K562 (cell line): ENCODE data around the gene SCAPER. TPM values are rescaled to one million over a fixed set of nuclear protein-coding genes. Genes with fewer than 3 reads are reported as not detected.

Experiments
- ATAC-seq: fragments of 200-7000 bp; cut with Tn5 transposase; 3 replicates; pipeline ENCODE4 v1.9.1; 2020; ENCODE audit warnings: moderate library complexity
- BruUV-seq: library from RNA; stranded (reverse); fragments of 400-500 nt; replicated peaks from 2 replicates; lab custom pipeline; 2021; lab: Mats Ljungman, UMichigan
- CTCF ChIA-PET: fragments of 300-600 bp; formaldehyde crosslinking; extraction: SDS; loops from one replicate; lab custom pipeline; 2021; ENCODE audit warnings: low intra/inter-chr PET ratio; lab: Yijun Ruan, JAX
- POLR2A ChIA-PET: fragments of 300-600, 350-650 bp; sonication (Branson Sonifier 250); formaldehyde crosslinking; extraction: SDS; loops from one replicate; lab custom pipeline; 2021; ENCODE audit warnings: antibody characterized with exemption, inconsistent platforms; lab: Yijun Ruan, JAX
- DNase-seq, 4 experiments: peaks; one replicate each; pipeline versions ENCODE4 v3.0.0 to v3.0.0-alpha.2; 2011 to 2018; ENCODE audit warnings: low spot score in 3 of 4, mixed read lengths in 3 of 4; ENCODE audit errors: extremely low read depth in 1 of 4
- FAIRE-seq: peaks from 2 replicates; lab custom pipeline; 2011; peaks lifted over from hg19 to GRCh38; lab: Jason Lieb, UNC
- H2AFZ ChIP-seq: 2 replicates; pipeline ENCODE4 v1.6.0; 2011; ENCODE audit warnings: low read depth, low read length, control low read depth, inconsistent platforms
- H3K27ac ChIP-seq: fragments of 200-600 bp; 3 replicates; pipeline ENCODE4 v1.8.0; 2011; ENCODE audit warnings: low read depth, mild to moderate bottlenecking, control low read depth, inconsistent platforms, low read length, moderate library complexity, mixed read lengths; ENCODE audit errors: extremely low read depth
- H3K27me3 ChIP-seq, 2 experiments: fragments of 300-600 bp in 1 of 2; 2 replicates in 1 of 2; 3 replicates in 1 of 2; pipeline versions ENCODE4 v1.6.0 to v1.8.0; 2011; ENCODE audit warnings: inconsistent platforms in 2 of 2, low read length in 2 of 2, mild to moderate bottlenecking in 1 of 2, mixed read lengths in 1 of 2, moderate library complexity in 1 of 2; ENCODE audit not compliant: control insufficient read depth in 2 of 2, insufficient read depth in 2 of 2
- H3K36me3 ChIP-seq: fragments of 300-600 bp; 3 replicates; pipeline ENCODE4 v1.8.0; 2011; ENCODE audit warnings: mild to moderate bottlenecking, low read length, inconsistent platforms; ENCODE audit not compliant: control insufficient read depth, insufficient read depth
- H3K4me1 ChIP-seq, 2 experiments: fragments of 200-600 bp in 1 of 2; replicated peaks in 1 of 2; 2 replicates in 1 of 2; 3 replicates in 1 of 2; pipeline versions ENCODE4 v1.5.1 to v1.8.0; 2011; ENCODE audit warnings: inconsistent platforms in 2 of 2, low read length in 2 of 2, mild to moderate bottlenecking in 1 of 2, mixed read lengths in 1 of 2, moderate library complexity in 1 of 2; ENCODE audit not compliant: control insufficient read depth in 2 of 2, insufficient read depth in 2 of 2
- H3K4me2 ChIP-seq: 2 replicates; pipeline ENCODE4 v1.6.1; 2011; ENCODE audit warnings: low read length, control low read depth, inconsistent platforms, mixed read lengths; ENCODE audit not compliant: insufficient read depth
- H3K4me3 ChIP-seq: fragments of 200-600 bp; sonication (generic), shearing (Covaris generic); 2 replicates; pipeline ENCODE4 v1.5.1; 2016; ENCODE audit warnings: control low read depth, inconsistent platforms
- H3K79me2 ChIP-seq: fragments of 200-600 bp; 3 replicates; pipeline ENCODE4 v1.8.0; 2011; ENCODE audit warnings: low read length, inconsistent platforms; ENCODE audit not compliant: control insufficient read depth, insufficient read depth
- H3K9ac ChIP-seq, 2 experiments: 2 replicates each; pipeline versions ENCODE4 v1.6.0 to v1.6.1; 2011; ENCODE audit warnings: low read depth in 2 of 2, low read length in 2 of 2, control low read depth in 1 of 2, inconsistent platforms in 1 of 2, mild to moderate bottlenecking in 1 of 2, mixed read lengths in 1 of 2; ENCODE audit not compliant: insufficient read depth in 1 of 2
- H3K9me1 ChIP-seq: one replicate; pipeline ENCODE4 v1.6.0; 2011; ENCODE audit warnings: inconsistent platforms, mild to moderate bottlenecking, low read length, moderate library complexity; ENCODE audit not compliant: control insufficient read depth, insufficient read depth
- H3K9me3 ChIP-seq: replicated peaks from 2 replicates; pipeline ENCODE4 v1.5.1; 2011; ENCODE audit warnings: low read depth, low read length, inconsistent platforms; ENCODE audit not compliant: control insufficient read depth, insufficient read depth
- H4K20me1 ChIP-seq: replicated peaks from 2 replicates; pipeline ENCODE4 v1.6.1; 2011; ENCODE audit warnings: low read length, inconsistent platforms, mixed read lengths; ENCODE audit not compliant: control insufficient read depth, insufficient read depth
- MXI1 ChIP-seq: IDR thresholded peaks from 2 replicates; pipeline ENCODE4 v1.6.1; 2011; ENCODE audit warnings: low read depth, mild to moderate bottlenecking, improper control_type of control experiment, low read length
- NFRKB ChIP-seq: fragments of 450-650 bp; IDR thresholded peaks from 2 replicates; pipeline ENCODE4 v1.6.1; 2016; ENCODE audit warnings: low read depth
- PRMT5 ChIP-seq: sonication (generic); formaldehyde crosslinking; IDR thresholded peaks from 2 replicates; pipeline ENCODE4 v1.5.0; 2020; ENCODE audit warnings: missing genetic modification reagents
- ZFX ChIP-seq: sonication (generic); formaldehyde crosslinking; IDR thresholded peaks from 2 replicates; pipeline ENCODE4 v1.8.0; 2022; ENCODE audit warnings: mild to moderate bottlenecking, missing genetic modification reagents, moderate library complexity
- ZNF445 ChIP-seq: fragments of 250-450 bp; sonication (Bioruptor Pico); IDR thresholded peaks from 2 replicates; pipeline ENCODE4 v1.4.0; 2020; ENCODE audit warnings: low read depth, mild to moderate bottlenecking, moderate library complexity
- WGBS: fragments of 100-300 bp; shearing (Covaris generic); methylation state at CpG from one replicate; pipeline ENCODE4 v1.1.6; 2016; ENCODE audit warnings: low coverage, mixed read lengths; ENCODE audit not compliant: insufficient coverage; ENCODE audit errors: missing lambda C conversion rate; 5-methylcytosine and 5-hydroxymethylcytosine counted together
- in situ Hi-C: fragments of 300-500 bp; cut with MboI; formaldehyde crosslinking; loops from 4 replicates; pipeline ENCODE4 v1.15.0; 2018; ENCODE audit warnings: inconsistent platforms, mixed read lengths
- intact Hi-C: fragments of 100-400 bp; cut with micrococcal nuclease; formaldehyde crosslinking; loops from 2 replicates; pipeline ENCODE4 v1.14.2; 2022
- polyA plus RNA-seq, 8 experiments: library from polyadenylated mRNA; depleted of rRNA in 4 of 8; stranded (reverse) in 5 of 8; unstranded in 3 of 8; fragments of >200 nt; fragmentation: Nextera tagmentation in 2 of 8; fragmentation: Illumina TruSeq in 1 of 8; extraction: Ambion mirVana in 2 of 8; extraction: Trizol in 1 of 8; gene quantifications; 2 replicates each; pipeline versions ENCODE4 v1.2.1 to v1.2.3, GENCODE V29; 2011 to 2014; ENCODE audit warnings: inconsistent platforms in 1 of 8, missing spikeins in 1 of 8
- total RNA-seq, 7 experiments: library from RNA; depleted of rRNA in 6 of 7; stranded (reverse); fragments of >200 nt in 6 of 7; fragmentation: Illumina TruSeq in 2 of 7; extraction: Trizol in 2 of 7; gene quantifications; 2 replicates each; pipeline versions ENCODE4 v1.2.1 to v1.2.3, GENCODE V29; 2011 to 2021; ENCODE audit warnings: low replicate concordance in 1 of 7
- TF ChIP-seq, protein P1 (sequence below): fragments of 150-350 bp; IDR thresholded peaks from 2 replicates; pipeline ENCODE4 v1.6.1; 2014; ENCODE audit warnings: low read depth, mild to moderate bottlenecking, low read length, borderline replicate concordance
- TF ChIP-seq, protein P2 (sequence below): sonication (generic); formaldehyde crosslinking; IDR thresholded peaks from 2 replicates; pipeline ENCODE4 v1.9.0; 2022; ENCODE audit warnings: mild to moderate bottlenecking, missing genetic modification reagents
- TF ChIP-seq, protein P3 (sequence below): fragments of 200-800 bp; sonication (Bioruptor generic); IDR thresholded peaks from 2 replicates; pipeline ENCODE4 v1.6.1; 2017; ENCODE audit warnings: missing genetic modification characterization, missing compliant biosample characterization
- TF ChIP-seq, protein P4 (sequence below): fragments of 250-450 bp; sonication (Bioruptor Pico); IDR thresholded peaks from 2 replicates; pipeline ENCODE4 v1.8.0; 2021; ENCODE audit warnings: mild to moderate bottlenecking, moderate library complexity

Gene SCAPER
- total and polyA plus RNA-seq, 9 of the 15 experiments (the other 6 are each of a cell fraction or from before 2014, with no cell fraction given): 1.3 to 5.7 (median 3.2) TPM

DNA sequence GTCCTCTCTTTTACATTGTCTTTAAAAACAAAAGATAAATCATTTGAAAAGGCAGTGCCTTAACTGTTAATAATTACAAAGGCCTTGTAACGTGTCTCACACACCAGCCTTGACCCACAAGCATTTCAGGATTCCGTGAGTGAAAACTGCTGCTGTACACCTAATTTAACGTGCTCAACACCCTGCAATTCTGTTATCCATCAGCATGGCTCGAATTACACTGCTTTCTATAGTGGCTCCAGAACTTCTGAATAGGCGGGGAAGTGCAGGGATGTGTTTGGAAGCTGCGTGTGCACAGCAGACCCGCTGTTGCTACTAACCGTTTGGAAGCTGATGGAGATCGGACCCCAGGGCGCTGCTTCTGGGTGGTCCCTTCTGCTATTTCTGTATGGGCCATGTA is 584.0 kb downstream of the SCAPER start:
- 60% methylated on average over 10 of the region's 10 CpGs for WGBS
- Histone ChIP-seq H3K9me1 (no peaks in the 10 kb centered on the region), H3K27me3 (peaks cover 0 to 2% of the 10 kb centered on the region in 2 experiments; a peak in 1 of 5 replicates), H3K4me2 (no peak overlapping the region), H3K27ac (no peak overlapping the region), H3K9ac (no peak overlapping the region), H3K9me3 (no peaks in the 10 kb centered on the region), H4K20me1 (no peaks in the 10 kb centered on the region), H3K79me2 (no peaks in the 10 kb centered on the region), H3K4me3 (no peak overlapping the region), H3K36me3 (no peaks in the 10 kb centered on the region), H3K4me1 (peaks cover 0 to 5% of the 10 kb centered on the region in 2 experiments; a peak in 3 of 5 replicates), H2AFZ (no peak overlapping the region)
- ATAC-seq (no peak), DNase-seq (no peak), FAIRE-seq (no peak)
- TF ChIP-seq, protein P1, sequence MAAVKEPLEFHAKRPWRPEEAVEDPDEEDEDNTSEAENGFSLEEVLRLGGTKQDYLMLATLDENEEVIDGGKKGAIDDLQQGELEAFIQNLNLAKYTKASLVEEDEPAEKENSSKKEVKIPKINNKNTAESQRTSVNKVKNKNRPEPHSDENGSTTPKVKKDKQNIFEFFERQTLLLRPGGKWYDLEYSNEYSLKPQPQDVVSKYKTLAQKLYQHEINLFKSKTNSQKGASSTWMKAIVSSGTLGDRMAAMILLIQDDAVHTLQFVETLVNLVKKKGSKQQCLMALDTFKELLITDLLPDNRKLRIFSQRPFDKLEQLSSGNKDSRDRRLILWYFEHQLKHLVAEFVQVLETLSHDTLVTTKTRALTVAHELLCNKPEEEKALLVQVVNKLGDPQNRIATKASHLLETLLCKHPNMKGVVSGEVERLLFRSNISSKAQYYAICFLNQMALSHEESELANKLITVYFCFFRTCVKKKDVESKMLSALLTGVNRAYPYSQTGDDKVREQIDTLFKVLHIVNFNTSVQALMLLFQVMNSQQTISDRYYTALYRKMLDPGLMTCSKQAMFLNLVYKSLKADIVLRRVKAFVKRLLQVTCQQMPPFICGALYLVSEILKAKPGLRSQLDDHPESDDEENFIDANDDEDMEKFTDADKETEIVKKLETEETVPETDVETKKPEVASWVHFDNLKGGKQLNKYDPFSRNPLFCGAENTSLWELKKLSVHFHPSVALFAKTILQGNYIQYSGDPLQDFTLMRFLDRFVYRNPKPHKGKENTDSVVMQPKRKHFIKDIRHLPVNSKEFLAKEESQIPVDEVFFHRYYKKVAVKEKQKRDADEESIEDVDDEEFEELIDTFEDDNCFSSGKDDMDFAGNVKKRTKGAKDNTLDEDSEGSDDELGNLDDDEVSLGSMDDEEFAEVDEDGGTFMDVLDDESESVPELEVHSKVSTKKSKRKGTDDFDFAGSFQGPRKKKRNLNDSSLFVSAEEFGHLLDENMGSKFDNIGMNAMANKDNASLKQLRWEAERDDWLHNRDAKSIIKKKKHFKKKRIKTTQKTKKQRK: no peak
- TF ChIP-seq, protein P2, sequence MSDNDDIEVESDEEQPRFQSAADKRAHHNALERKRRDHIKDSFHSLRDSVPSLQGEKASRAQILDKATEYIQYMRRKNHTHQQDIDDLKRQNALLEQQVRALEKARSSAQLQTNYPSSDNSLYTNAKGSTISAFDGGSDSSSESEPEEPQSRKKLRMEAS (CRISPR knock-in tag): no peak
- TF ChIP-seq MXI1 (no peak), NFRKB (no peak), PRMT5 (CRISPR knock-in tag) (no peak), ZFX (no peak), ZNF445 (CRISPR knock-in tag) (no peak)
- TF ChIP-seq, protein P3, sequence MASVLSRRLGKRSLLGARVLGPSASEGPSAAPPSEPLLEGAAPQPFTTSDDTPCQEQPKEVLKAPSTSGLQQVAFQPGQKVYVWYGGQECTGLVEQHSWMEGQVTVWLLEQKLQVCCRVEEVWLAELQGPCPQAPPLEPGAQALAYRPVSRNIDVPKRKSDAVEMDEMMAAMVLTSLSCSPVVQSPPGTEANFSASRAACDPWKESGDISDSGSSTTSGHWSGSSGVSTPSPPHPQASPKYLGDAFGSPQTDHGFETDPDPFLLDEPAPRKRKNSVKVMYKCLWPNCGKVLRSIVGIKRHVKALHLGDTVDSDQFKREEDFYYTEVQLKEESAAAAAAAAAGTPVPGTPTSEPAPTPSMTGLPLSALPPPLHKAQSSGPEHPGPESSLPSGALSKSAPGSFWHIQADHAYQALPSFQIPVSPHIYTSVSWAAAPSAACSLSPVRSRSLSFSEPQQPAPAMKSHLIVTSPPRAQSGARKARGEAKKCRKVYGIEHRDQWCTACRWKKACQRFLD (CRISPR knock-in tag): no peak
- TF ChIP-seq, protein P4, sequence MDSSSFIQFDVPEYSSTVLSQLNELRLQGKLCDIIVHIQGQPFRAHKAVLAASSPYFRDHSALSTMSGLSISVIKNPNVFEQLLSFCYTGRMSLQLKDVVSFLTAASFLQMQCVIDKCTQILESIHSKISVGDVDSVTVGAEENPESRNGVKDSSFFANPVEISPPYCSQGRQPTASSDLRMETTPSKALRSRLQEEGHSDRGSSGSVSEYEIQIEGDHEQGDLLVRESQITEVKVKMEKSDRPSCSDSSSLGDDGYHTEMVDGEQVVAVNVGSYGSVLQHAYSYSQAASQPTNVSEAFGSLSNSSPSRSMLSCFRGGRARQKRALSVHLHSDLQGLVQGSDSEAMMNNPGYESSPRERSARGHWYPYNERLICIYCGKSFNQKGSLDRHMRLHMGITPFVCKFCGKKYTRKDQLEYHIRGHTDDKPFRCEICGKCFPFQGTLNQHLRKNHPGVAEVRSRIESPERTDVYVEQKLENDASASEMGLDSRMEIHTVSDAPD (CRISPR knock-in tag): no peak
- in situ Hi-C loops (no loop called here), intact Hi-C loops (no loop called here)
- ChIA-PET POLR2A (no interaction called here), CTCF (no interaction called here)
- BruUV-seq: no TSS peak
